Right lobe of liver (tissue), 6 donors: ENCODE results near the gene ELOB. TPM values are rescaled to one million over a fixed set of nuclear protein-coding genes. Genes with fewer than 3 reads are reported as not detected.
A peak's percentile ranks its signal among the peaks of the same experiment; 100 is the strongest.

Experiments
- ATAC-seq, 4 donors: fragments of 200-7000 bp; cut with Tn5 transposase; one replicate each; pipeline ENCODE4 v1.9.1; 2020; ENCODE audit warnings: mild to moderate bottlenecking in 4 of 4, moderate library complexity in 4 of 4
- DNase-seq, 3 donors: peaks; one replicate each; pipeline ENCODE4 v3.0.0-alpha.2; 2020
- H3K27ac ChIP-seq, 3 donors: fragments of 200-600 bp; one replicate each; pipeline ENCODE4 v1.8.0; 2022
- H3K27me3 ChIP-seq, 2 donors: fragments of 200-600 bp; one replicate each; pipeline ENCODE4 v1.8.0; 2022
- H3K36me3 ChIP-seq, 4 donors: fragments of 200-600 bp; sonication (generic) in 1 of 4; one replicate each; pipeline versions ENCODE4 v1.5.1 to v1.8.0; 2017 to 2022; ENCODE audit warnings: control low read depth in 1 of 4
- H3K4me1 ChIP-seq, 4 donors: fragments of 200-600 bp; sonication (generic) in 1 of 4; one replicate each; pipeline versions ENCODE4 v1.5.1 to v1.8.0; 2017 to 2022; ENCODE audit warnings: control low read depth in 1 of 4
- H3K4me3 ChIP-seq, 3 donors: fragments of 200-600 bp; one replicate each; pipeline ENCODE4 v1.8.0; 2022
- H3K9me3 ChIP-seq, 4 donors: fragments of 200-600 bp; sonication (generic) in 1 of 4; one replicate each; pipeline versions ENCODE4 v1.5.1 to v1.8.0; 2017 to 2022; ENCODE audit warnings: control low read depth in 1 of 4
- POLR2A ChIP-seq: fragments of 450-650 bp; IDR thresholded peaks from one replicate; pipeline ENCODE4 v1.6.1; 2017; ENCODE audit warnings: antibody characterized with exemption, mild to moderate bottlenecking
- WGBS: methylation state at CpG from one replicate; pipeline ENCODE4 v1.1.6; 2018; ENCODE audit warnings: low coverage, low lambda C conversion rate; ENCODE audit not compliant: insufficient coverage; ENCODE audit errors: missing lambda C conversion rate; 5-methylcytosine and 5-hydroxymethylcytosine counted together
- intact Hi-C, 2 donors: fragments of 100-400 bp; cut with DNase I; formaldehyde crosslinking; loops; one replicate each; pipeline versions ENCODE4 v1.11.2 to v1.14.1; 2022
- total RNA-seq, 6 experiments: library from RNA; depleted of rRNA in 2 of 6; stranded (reverse); fragments of >200 nt in 2 of 6; fragmentation: NEBNext Ultra II Directional in 3 of 6; extraction: Animal tissue kit (Norgen Biotek cat#: 25700) in 3 of 6; gene quantifications; one replicate each; pipeline versions ENCODE4 v1.1.0 to v1.2.4, GENCODE V29; 2016 to 2023
- TF ChIP-seq, protein P1 (sequence below), 4 donors: fragments of 200-600 bp in 3 of 4; fragments of 450-650 bp in 1 of 4; IDR thresholded peaks; one replicate each; pipeline versions ENCODE4 v1.5.1 to v1.8.0; 2016 to 2022; ENCODE audit warnings: antibody characterized with exemption in 4 of 4, mild to moderate bottlenecking in 2 of 4
- donor health status: DM: no; HTN: yes; CAD: no.
- donor health status: DM: no; HTN: no; CAD: no.
- donor health status: DM: no; HTN: no; CAD: no.
- donor health status: DM: no; HTN: yes; CAD: no.
- donor health status: DM: no; HTN: yes; CAD: no.

ELOB gene
- total RNA-seq, 6 experiments from 2014 or later: 97.5 to 521 (median 122) TPM

DNA sequence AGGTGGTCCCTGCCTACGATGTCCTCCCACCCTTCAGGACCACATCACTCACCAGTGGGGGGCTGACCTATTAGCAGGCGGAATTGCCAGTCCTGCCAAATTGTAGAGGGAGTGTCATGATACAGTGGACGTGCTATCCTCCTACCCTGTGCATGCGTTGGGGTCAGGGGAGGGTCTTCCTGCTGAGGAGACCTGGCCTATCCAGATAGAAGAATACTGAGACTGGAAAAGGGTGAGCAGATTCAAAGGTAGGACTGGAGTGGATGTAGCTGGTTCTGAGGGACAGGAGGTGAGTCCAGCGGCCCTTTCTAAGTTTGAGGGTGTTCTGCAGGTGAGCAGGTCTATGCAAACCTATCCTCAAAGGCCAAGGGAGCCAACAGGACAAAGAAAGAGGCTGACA lies 29.2 kb upstream of the ELOB start:
- Histone ChIP-seq H3K9me3 (no peaks in the 10 kb centered on the region), H3K4me3 (no peak overlapping the region), H3K27ac (no peak overlapping the region), H3K4me1 (no peaks in the 10 kb centered on the region), H3K36me3 (no peaks in the 10 kb centered on the region), H3K27me3 (no peaks in the 10 kb centered on the region)
- no peak for TF ChIP-seq POLR2A
- WGBS: 53% methylated on average over 2 of the region's 5 CpGs
- ATAC-seq (no peak), DNase-seq (peak in 1 of 3 donors; percentile 12)
- intact Hi-C loops: no loop called here

DNA sequence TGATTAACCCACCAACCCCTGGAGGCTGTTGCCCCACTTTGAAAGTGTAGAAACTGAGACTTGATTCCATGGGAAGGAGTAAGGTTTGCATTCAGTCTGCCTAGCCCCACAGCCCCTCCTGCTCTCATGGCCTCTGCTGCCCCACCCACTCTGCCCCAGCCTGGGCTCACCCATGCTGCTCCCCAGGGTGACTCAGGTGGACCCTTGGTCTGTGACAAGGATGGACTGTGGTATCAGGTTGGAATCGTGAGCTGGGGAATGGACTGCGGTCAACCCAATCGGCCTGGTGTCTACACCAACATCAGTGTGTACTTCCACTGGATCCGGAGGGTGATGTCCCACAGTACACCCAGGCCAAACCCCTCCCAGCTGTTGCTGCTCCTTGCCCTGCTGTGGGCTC lies 27.6 kb upstream of the ELOB start:
- H3K27ac ChIP-seq: no peak overlapping the region
- H3K9me3 ChIP-seq: no peaks in the 10 kb centered on the region
- ATAC-seq (peak in 1 of 4 donors; percentile 34), DNase-seq (peak in 1 of 3 donors; percentile 15)
- no peak for TF ChIP-seq POLR2A
- TF ChIP-seq, protein P1, sequence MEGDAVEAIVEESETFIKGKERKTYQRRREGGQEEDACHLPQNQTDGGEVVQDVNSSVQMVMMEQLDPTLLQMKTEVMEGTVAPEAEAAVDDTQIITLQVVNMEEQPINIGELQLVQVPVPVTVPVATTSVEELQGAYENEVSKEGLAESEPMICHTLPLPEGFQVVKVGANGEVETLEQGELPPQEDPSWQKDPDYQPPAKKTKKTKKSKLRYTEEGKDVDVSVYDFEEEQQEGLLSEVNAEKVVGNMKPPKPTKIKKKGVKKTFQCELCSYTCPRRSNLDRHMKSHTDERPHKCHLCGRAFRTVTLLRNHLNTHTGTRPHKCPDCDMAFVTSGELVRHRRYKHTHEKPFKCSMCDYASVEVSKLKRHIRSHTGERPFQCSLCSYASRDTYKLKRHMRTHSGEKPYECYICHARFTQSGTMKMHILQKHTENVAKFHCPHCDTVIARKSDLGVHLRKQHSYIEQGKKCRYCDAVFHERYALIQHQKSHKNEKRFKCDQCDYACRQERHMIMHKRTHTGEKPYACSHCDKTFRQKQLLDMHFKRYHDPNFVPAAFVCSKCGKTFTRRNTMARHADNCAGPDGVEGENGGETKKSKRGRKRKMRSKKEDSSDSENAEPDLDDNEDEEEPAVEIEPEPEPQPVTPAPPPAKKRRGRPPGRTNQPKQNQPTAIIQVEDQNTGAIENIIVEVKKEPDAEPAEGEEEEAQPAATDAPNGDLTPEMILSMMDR (IDR thresholded peaks at IDR 0.05): no peak
- no peaks in the 10 kb centered on the region for H3K36me3 ChIP-seq
- H3K4me3 ChIP-seq: no peak overlapping the region
- intact Hi-C loops: no loop called here
- H3K27me3 ChIP-seq: no peaks in the 10 kb centered on the region
- H3K4me1 ChIP-seq: no peaks in the 10 kb centered on the region
- WGBS: no CpG with 5 or more reads among the region's 4 CpGs

DNA sequence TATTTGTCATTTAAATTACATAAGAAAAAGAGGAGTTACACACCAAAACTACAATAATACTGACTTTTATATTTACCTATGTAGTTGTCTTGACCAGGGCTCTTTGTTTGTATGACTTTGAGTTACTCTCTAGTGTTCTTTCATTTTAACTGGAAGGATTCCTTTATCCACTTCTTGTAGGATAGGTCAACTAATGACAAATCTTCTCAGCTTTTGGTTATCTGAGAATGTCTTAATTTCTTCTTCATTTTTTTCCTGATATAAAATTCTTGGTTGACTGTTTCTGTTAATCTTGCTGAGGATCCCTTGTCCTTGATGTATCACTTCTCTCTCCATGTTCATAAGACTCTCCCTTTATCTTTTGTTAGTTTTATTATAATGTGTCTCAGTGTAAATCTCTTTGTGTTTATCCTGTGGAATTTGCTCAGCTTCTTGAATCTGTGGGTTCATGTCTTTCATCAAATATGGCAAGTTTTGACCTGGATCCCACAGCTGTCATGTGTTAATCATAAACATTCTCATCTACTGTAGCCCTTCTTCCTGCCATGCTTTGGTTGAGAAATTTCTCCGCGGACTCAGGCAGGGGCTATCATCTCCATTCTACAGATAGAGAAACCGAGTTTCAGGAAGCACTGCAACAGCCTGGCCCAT lies 26.6 kb upstream of the ELOB start:
- Histone ChIP-seq H3K27ac (no peak overlapping the region), H3K27me3 (no peaks in the 10 kb centered on the region), H3K4me1 (no peaks in the 10 kb centered on the region), H3K36me3 (no peaks in the 10 kb centered on the region), H3K4me3 (no peak overlapping the region), H3K9me3 (no peaks in the 10 kb centered on the region)
- 60% methylated on average over 3 of the region's 3 CpGs for WGBS
- no peak for TF ChIP-seq POLR2A
- TF ChIP-seq, protein P1 (IDR thresholded peaks at IDR 0.05): no peak
- ATAC-seq (no peak), DNase-seq (no peak)
- intact Hi-C loops: no loop called here

DNA sequence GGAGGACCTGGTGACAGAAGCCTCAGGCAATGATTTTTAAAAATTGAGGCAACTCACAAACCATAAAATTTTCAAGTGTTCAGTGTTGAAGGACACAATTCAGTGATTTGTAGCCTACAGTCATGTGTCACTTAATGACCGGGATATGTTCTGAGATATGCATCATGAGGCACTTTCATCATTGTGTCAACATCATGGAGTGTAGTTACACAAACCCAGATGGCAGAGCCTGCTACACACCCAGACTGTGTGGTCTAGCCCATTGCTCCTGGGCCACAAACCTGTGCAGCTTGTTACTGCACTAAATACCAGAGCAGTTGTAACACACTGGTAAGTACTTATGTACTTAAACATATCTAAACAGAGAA lies 22.8 kb upstream of the ELOB start:
- DNase-seq (no peak), ATAC-seq (no peak)
- Histone ChIP-seq H3K4me1 (no peaks in the 10 kb centered on the region), H3K27ac (no peak overlapping the region), H3K4me3 (no peak overlapping the region), H3K9me3 (no peaks in the 10 kb centered on the region), H3K27me3 (no peaks in the 10 kb centered on the region), H3K36me3 (no peaks in the 10 kb centered on the region)
- WGBS: 67% methylated on average over 1 of the region's 1 CpG
- intact Hi-C loops: no loop called here
- no peak for TF ChIP-seq POLR2A
- TF ChIP-seq, protein P1 (IDR thresholded peaks at IDR 0.05): no peak

DNA sequence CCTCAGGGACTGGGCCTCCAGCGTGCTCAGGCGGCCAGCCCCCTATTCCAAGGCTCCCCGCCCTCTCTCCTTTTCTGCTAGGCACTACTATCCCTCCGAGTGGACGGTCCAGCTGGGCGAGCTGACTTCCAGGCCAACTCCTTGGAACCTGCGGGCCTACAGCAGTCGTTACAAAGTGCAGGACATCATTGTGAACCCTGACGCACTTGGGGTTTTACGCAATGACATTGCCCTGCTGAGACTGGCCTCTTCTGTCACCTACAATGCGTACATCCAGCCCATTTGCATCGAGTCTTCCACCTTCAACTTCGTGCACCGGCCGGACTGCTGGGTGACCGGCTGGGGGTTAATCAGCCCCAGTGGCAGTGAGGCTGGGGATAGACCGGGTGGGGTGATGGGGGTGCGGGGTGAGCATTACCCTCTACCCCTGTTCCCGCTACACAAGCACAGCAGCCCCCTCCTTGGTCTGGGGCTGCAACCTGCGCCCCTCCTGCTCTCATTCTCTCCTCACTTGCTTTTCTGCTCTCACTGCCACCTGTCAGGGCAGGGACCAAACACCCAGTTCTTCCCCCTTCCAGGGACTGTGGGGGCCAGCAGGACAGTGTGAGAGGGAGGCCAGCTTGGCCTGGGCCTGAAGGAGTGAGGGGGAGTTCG lies 22.3 kb upstream of the ELOB start:
- Histone ChIP-seq H3K27me3 (no peaks in the 10 kb centered on the region), H3K27ac (no peak overlapping the region), H3K4me3 (no peak overlapping the region), H3K4me1 (no peaks in the 10 kb centered on the region), H3K9me3 (no peaks in the 10 kb centered on the region), H3K36me3 (no peaks in the 10 kb centered on the region)
- DNase-seq (peak in 1 of 3 donors; percentile 28), ATAC-seq (no peak)
- TF ChIP-seq, protein P1 (IDR thresholded peaks at IDR 0.05): no peak
- no peak for TF ChIP-seq POLR2A
- intact Hi-C loops: no loop called here
- 80% methylated on average over 8 of the region's 21 CpGs for WGBS
